Measurements from ENCODE around the gene PCBD1.

The PCBD1 gene

GRCh38 chr10:70833601-70834000 is 54.8 kb downstream of the PCBD1 start:
- DNase-seq (ENCODE audit: low read depth), result no peak

Data from iris pigment epithelial cell (primary cell).